GM21390 (cell line): Measurements from ENCODE around the gene CD2.
A peak's percentile ranks its signal among the peaks of the same experiment; 100 is the strongest.

ENCODE experiments used
- ATAC-seq: cut with Tn5 transposase; IDR thresholded peaks from one replicate; pipeline ENCODE4 v1.9.1; 2021; ENCODE audit not compliant: unreplicated experiment

Gene CD2

DNA sequence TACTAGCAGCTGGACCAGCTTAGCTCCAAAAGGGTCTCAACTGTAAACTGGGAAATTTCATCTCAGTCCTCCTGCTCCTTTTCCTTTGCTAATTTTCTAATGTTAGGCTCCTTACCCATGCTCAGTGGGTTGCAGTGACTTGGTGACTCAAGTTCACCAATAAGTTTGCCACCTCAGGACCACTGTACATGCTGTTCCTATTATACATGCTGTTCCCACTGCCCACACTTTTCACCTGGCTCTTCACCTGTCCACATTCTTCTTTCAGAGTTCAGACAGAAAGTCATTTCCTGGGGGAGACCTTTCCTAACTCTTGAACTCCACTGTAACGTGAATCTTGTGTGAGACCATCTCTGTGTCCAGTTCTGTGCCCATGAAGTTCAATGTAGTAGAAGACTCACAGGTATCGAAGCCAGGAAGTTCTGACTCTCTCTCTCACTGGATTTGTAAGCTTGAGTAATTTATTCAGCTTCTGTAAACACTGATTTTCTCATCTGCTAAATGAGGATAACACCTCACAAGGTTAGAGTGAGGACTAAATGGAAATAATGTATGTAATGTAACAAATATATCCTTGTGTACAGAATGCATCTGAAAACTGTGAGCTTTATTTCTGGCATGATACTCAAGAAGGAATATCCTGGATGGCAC lies 17.9 kb downstream of the CD2 start:
- no peak for ATAC-seq

DNA sequence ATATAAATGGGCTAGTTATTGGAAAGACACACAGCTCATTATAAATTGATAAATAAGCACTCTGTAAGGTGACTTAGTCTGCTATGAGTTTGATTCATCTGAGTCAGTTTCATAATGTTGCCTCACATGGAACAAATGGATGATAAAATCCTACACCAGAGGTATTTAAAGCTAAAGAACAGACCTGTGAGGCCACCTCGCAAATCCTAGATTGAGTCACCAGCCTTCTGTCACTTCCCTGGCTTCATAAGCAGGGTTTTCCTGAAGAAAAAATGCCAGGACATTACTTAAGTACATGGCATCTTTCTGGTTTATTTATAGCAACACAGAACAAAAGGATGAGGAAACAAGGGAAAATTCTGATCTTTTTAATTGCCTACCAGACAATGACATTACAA lies 18.4 kb downstream of the CD2 start:
- no peak for ATAC-seq

DNA sequence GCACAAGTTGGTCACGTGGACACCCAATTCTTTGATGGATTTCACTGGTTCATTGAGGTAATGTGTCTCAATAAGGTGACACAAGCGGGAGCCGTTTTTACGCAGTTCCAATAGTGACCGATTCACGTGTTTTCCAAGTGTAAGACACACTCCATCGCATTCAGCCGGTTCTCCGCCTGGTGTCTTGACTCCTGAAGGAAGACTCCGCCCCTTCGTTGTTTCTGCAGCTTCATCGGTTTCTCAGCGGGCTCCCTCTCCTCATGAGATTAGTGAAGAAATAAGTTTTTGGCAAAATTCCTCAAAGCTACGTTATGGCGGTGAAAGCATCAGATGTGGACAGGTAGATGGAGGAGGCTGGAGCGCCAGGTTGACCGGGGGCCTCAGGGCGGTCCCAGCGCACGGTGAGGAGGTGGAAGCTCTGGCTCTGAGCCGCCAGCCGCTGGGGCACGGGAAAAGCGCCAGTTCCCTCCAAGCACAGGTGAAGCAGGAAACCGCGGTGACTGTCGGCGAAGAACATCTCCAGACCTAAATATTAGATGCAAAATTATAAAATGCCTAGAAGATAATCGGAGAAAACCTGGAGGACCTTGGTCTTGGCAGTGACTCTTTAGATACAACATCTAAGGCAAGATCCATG lies 21.0 kb downstream of the CD2 start:
- no peak for ATAC-seq

DNA sequence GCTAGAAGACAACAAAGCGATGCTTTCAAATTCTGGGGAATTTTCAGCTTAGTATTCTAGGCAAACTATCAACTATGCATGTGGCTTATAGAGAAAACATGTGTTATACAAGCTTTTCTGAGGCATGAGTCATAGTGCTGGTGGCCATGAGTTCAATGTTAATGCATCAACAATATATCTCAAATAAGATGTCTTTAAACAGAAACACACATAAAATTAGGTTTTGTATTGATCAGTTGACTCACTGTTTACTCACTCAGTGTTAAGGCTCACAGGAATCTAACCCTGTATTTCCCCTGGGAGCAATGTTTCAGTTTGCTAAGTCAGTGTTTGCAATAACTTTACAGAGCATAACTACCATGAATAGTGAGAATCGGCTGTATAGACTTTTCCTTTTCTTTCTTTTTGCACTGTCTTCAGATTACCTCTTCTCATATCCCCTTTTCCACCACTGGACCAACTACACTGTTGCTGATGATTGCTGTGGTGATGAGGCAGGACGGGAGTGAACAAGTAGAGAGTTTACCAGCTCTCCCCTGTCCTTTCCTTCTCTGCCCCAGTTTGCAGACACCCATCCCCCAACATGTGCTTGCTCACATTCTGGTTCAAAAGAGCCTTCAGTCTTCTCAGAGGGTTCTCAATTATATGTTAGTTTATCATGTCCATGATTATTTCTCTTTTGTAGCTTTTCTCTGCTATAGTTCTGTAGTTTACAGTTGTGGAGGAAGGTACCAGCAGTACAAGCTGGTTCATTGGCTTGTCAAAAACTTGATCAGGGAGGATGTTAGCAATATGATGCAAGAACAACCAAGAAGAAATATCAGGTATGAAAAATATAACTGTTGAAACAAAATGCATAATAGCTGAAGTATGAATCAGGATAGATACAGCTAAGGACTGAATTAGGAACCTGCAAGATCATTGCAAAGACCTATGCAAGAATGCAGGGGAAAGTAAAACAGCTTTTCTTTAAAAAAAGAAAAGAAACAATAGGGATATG lies 23.9 kb downstream of the CD2 start:
- ATAC-seq = no peak

DNA sequence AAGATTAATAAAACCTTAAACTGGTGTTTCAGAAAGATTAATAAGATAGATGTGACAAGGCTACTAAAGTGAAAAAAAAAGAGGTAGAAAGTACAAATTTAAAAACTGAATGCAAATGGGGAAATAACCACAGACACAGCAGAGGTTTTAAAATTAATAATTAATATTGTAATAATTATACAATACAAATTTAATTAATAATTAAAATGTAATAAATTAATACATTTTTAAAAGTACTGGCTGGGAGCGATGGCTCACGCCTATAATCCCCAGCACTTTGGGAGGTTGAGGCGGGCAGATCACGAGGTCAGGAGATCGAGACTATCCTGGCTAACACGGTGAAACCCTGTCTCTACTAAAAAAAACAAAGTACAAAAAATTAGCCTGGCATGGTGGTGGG lies 26.8 kb downstream of the CD2 start:
- ATAC-seq = no peak

DNA sequence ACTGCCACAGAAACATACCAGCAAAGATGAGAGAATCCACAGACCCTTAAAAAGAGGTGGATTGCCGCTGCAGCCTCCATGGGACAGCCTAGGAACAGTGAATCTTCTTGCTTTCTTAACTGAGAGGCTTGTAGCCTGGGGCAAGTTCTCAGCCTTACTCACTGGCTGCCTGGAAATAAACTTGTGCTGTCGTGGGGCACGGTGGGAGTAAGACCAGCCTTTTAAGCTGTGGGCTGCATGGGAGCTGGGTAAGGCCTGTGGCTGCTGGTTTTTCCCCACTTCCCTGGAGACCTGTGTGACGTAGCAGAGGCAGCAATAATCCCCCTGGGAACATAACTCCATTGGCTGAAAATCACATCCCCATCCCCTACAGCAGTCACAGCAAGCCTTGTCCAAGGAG lies 30.8 kb downstream of the CD2 start:
- no peak for ATAC-seq

DNA sequence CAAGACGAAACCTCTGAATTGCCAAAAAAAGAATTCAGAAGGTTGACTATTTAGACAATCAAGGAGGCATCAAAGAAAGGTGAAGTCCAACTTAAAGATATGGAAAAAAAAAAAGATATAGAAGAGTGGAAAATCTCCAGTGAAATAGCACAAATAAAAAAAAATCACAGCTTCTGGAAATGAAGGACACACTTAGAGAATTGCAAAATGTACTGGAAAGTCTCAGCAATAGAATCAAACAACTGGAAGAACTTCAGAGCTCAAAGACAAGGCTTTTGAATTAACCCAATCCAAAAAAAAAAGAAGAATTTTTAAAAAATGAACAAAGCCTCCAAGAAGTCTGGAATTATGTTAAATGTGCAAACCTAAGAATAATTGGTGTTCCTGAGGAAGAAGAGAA lies 31.8 kb downstream of the CD2 start:
- ATAC-seq = no peak

DNA sequence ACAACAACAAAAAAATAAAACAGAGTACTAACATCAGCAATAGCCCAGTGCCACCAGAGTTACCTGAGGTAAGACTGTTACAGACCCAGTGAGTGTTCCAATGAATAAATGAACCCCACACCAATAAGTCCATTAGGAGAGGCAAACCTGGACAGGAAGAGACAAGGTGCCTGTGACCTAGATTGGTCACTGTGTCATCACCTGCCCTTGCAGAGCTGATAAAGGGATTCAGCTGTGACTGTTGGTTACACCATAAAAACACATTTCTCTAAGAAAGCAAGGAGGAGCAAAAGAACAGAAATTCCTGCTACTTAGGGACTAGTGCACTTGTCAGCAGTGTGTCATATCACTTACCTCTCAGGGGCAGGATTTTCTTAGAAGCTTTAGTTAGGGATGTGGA lies 37.5 kb downstream of the CD2 start:
- no peak for ATAC-seq

DNA sequence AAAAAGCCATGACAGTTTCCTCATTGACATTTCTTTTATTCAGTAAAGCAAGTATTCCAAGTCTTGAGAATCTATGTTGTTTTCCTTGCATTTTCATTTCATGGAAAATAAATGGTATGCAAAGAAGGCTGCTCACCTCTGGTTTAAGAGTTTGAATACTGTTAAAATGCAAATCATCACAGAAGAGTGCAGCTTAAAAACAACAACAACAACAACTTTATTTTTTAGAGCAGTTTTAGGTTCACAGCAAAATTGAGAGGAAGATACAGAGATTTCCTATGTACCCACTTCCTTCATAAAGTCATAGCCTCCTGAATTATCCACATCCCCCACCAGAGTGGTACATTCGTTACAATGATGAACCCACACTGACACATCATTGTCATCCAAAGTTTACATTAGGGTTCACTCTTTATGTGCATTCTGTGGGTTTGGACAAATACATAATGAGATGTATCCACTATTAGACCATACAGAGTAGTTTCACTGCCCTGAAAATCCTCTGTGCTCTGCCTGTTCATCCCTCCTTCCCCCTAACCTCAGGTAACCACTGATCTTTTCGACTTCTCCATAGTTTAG lies 39.2 kb downstream of the CD2 start:
- ATAC-seq = no peak

DNA sequence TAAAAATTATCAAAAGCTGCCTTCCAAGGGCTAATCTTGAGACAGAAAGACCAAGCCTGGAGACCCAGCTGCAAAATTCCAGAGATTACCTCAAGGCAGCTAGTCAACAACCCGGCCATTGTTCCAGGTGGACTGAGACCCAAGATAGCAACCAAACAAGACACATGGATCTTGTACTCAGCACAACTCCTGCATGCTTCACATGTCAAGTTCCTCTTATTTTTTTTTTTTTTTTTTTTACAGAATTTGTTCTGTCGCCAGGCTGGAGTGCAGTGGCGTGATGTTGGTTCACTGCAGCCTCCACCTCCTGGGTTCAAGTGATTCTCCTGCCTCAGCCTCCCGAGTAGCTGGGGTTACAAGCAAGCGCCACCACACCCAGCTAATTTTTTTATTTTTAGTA lies 40.1 kb downstream of the CD2 start:
- no peak for ATAC-seq

DNA sequence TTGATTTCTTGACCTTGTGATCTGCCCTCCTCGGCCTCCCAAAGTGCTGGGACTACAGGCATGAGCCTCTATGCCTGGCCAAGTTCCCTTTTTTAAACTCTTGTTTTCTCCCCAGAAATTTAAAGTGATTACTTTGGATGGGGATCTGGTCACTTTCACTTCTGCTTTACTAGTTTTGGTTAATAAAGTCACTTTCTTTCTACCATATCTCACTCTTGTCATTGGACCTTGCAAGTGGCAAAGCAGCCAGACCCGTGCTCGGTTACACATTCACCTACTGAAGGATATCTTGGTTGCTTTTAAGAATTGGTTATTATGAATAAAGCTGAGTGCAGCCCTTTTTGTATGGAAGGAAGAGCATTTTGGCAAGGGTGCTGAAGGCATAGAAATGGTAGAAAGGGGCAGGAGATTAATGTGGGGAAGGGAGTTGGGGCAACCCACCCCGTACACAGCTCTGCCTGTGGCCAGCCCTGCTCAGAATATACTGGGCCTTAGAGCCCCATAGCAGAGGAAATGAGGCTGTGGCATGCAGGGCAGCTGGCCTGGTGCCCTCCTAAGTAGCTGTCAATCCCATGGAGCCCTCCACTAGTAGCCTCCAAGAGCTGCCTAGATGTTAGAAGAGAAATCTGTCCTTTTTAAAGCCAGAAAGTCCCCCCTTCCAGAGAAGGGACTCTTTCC lies 40.7 kb downstream of the CD2 start:
- peak; percentile 91 for ATAC-seq

DNA sequence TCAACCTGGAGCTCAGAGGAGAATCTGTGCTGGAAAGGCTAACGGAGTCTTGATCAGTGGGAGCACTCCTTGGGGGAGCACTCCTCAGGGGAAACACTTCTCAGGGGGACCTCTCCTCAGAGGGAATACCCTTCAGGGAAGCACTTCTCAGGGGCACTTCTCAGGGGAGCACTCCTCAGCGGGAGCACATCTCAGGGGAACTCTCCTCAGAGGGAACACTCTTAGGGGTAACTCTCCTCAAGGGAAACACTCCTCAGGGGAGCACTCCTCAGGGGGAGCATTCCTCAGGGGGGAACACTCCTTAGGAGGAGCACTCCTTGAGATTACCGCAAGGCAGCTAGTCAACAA lies 41.2 kb downstream of the CD2 start:
- no peak for ATAC-seq

DNA sequence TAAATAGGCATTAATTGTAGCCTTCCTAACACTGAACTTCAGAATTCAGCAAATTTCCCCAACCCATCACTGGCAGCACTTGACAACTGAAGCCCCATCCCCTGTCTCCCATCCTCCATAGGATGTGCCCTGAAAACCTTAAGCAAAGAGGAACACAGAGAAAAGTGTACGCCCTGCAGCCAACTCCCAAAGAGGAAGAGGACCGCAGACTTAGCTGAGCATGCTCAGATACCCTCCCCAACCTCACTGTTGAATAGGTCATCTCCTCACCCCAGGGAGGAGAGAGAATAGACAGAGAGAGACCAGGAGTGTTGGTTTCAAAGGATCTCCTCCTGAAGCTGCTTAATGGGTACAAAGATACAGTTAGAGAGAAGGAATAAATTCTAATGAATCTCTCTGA lies 50.5 kb downstream of the CD2 start:
- ATAC-seq = no peak

DNA sequence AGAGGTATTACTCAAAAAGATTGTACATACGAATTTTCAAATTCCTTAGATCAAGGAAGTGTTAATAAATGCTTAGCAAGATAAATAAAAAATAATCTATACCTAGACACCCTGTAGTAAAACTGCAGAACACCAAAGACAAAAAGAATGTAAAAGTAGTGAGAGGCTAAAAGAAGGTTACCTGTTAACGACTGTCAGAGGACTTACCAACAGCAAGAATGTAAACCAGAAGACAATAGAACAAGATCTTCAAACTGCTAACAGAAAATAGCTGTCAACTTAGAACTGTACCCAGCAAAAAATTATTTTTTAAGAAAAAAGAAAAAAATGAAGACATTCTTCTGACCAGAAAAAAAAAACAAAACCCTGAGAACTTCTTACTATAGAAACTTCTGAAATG lies 51.2 kb downstream of the CD2 start:
- no peak for ATAC-seq

DNA sequence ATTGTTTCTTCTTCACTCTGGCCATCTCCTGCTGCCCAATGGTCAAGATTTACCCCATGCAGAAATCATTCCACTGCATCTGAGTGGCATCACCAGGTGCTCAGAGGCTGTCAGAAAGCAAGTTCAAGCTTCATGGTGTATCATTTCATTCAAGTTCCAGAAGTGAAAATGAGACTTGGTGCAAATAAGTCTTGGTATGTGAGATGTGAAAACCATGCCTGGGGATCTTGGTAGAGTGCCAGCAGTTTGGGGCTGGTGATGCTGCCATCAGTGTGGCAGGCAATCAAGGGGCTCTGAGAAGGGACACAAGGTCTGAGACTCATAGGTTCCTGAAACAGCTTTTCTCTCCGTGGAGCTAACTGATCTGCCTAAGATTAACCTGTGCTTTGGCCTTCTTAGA lies 52.0 kb downstream of the CD2 start:
- peak; percentile 88 for ATAC-seq

DNA sequence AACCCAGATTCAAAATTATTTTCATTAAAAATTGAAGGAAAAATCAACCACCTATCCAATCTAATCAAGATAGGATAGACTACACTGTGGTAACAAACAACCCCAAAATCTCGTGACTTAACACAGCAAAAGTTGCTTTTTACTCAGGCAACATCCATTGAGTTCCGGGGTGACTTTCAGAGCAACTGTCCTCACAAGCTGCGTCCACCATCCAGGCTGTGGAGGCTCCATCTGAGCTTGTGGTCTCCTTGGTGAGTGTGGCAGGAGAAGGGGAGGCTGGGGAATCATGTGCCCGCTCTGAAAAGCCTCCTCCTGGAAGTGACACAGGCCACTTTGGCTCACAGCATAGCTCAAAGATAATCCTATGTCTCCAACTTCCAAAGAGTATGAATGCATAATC lies 52.4 kb downstream of the CD2 start:
- ATAC-seq = no peak

DNA sequence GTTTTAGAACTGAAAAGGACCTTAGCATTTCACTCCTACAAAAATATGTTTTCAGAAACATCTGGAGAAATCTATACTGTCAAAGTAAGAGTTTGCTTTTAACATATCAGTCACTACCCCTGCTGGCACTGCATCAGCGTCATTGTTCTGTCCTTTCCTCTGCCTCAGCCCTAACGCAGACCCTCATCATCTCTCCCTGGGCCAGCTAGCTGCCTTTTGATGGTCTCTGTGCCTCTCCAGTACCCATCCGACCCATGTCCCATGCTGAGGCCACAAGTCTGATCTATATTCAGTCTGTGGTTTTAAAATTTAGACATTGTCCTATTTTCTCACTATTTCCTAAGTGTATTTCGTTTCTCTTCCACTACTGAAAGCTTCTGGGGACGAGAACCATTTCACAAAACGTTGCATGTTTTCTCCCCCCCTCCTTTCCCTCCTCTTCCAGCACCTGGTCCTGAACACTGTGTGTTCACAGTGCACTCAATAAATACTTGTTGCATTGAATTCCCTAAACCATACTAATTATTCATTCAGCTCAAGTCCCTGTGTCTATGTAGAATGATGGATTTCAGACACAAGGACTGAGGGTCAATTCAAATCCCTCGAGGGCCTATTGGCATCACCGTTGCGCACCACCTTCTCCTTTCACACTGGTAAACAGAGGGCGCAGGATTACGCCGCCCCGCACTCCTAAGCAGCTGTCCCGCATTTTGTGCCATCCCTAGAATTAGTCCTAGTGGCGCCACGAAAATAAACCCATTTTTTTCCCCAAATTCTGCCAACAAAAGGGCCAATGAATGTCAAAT lies 53.4 kb downstream of the CD2 start:
- no peak for ATAC-seq

DNA sequence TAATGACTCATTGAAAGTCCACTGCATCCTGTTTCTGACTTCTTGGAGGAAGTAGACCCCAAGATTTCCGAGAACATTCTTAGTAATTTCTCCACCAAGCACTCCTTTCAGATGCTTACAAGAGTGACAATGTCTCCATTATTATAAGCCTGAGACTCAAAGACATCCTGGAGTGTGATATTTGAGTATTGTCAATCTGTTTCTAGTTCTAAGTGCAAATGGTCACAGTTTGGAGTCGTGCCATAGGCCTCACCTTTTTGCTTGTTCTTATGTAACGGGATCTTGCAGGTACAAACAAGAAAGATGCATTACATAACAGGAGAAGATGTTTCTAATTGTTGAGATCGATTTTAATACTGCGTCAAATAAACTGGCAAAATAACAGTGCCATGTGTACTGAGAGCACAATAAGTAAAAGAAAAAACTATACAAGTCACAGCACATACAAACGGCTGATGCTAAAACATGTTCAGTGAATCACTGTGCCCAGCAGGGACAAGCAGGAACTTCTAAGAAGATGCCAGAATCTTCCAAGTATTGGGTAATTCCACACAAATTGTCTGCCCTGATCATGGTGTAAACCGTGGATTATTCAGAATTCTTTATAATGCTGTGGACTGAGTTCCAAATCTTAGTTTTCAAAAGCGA lies 54.1 kb downstream of the CD2 start:
- ATAC-seq = no peak

DNA sequence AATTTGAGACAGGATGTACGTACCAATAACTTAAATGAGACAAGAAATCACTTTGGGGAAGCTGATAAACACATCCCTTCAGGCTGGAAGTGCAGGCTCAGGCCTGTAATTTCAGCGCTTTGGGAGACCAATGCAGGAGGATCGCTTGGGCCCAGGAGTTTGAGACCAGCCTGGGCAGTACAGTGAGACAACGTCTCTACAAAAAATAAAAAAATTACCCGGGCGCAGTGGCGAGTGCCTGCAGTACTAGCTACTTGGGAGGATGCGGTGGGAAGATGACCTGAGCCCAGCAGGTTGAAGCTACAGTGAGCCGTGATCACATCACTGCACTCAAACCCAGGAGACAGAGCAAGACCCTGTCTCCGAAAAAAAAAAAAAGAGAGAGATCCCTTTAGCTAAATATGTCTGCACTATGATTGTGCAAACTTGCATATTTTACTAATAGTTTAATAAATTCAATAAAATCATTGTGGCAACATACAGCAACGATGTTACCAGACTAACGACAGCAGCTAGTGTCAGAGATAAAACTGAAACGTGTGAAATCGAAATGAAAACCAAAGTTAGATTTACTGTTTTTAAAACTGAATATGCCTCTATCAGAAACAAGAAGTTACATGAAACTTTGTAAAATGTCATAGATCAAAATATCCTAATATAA lies 54.7 kb downstream of the CD2 start:
- ATAC-seq = no peak
